Stimulated activated naive CD4-positive, alpha-beta T cell (primary cell): ENCODE measurements around the gene HMX3.
"Not testable (repeated sequence)": the region's sequence is repeated elsewhere in the genome, so short reads cannot be mapped to it uniquely, and the experiment has no call there.

ENCODE experiments used
- DNase-seq, 6 experiments: peaks; one replicate each; lab custom pipeline; 2025; lab: John Stamatoyannopoulos, UW

HMX3 gene

GRCh38 chr10:123171616-123172015 is 35.8 kb downstream of the HMX3 start:
- not testable (repeated sequence) for DNase-seq

- DNase-seq, result no peak
Observed at GRCh38 chr10:123175389-123176387, 39.9 kb downstream of the HMX3 start.

- not testable (repeated sequence) for DNase-seq
Observed at GRCh38 chr10:123178390-123178789, 42.6 kb downstream of the HMX3 start.

- no peak for DNase-seq
Observed at GRCh38 chr10:123180101-123181090, 44.6 kb downstream of the HMX3 start.

- no peak for DNase-seq
Observed at GRCh38 chr10:123183724-123184123, 48.0 kb downstream of the HMX3 start.

- DNase-seq, result no peak
Observed at GRCh38 chr10:123187781-123188180, 52.0 kb downstream of the HMX3 start.
